ENCODE data around the gene ELF1. TPM values are rescaled to one million over a fixed set of nuclear protein-coding genes. Genes with fewer than 3 reads are reported as not detected.

The ELF1 gene
- polyA plus RNA-seq, 1 experiment = 46.8 TPM

- Histone ChIP-seq H3K4me3 (ENCODE audit: low read depth, low read length) (no peak overlapping the region), H3K27me3 (ENCODE audit: control insufficient read depth, insufficient read depth, low read length) (no peaks in the 10 kb centered on the region), H3K27ac (ENCODE audit: low read depth, low read length) (no peak overlapping the region), H3K9me3 (ENCODE audit: control insufficient read depth, insufficient read depth, low read length) (no peaks in the 10 kb centered on the region)
- DNase-seq (ENCODE audit: low read depth, low spot score) = no peak
- CTCF ChIA-PET = interaction anchor here (0.7 to 1.1 kb wide), 2 partner anchors 28 to 1298 kb away, joined by 4 to 6 read pairs; no protein-coding TSS in a partner anchor
- TF ChIP-seq, protein P1, sequence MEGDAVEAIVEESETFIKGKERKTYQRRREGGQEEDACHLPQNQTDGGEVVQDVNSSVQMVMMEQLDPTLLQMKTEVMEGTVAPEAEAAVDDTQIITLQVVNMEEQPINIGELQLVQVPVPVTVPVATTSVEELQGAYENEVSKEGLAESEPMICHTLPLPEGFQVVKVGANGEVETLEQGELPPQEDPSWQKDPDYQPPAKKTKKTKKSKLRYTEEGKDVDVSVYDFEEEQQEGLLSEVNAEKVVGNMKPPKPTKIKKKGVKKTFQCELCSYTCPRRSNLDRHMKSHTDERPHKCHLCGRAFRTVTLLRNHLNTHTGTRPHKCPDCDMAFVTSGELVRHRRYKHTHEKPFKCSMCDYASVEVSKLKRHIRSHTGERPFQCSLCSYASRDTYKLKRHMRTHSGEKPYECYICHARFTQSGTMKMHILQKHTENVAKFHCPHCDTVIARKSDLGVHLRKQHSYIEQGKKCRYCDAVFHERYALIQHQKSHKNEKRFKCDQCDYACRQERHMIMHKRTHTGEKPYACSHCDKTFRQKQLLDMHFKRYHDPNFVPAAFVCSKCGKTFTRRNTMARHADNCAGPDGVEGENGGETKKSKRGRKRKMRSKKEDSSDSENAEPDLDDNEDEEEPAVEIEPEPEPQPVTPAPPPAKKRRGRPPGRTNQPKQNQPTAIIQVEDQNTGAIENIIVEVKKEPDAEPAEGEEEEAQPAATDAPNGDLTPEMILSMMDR (IDR thresholded peaks at IDR 0.05; ENCODE audit: low read depth, low read length) = no peak
- POLR2A ChIA-PET = interaction anchor here (0.7 kb wide), 1 partner anchor 15 kb away, joined by 3 read pairs; no protein-coding TSS in a partner anchor
Measured at GRCh38 chr13:41002606-41003005, 16.5 kb downstream of the ELF1 start.

- H3K4me3 ChIP-seq (ENCODE audit: low read depth, low read length) = no peak overlapping the region
- CTCF ChIA-PET = no interaction called here
- no peaks in the 10 kb centered on the region for H3K27me3 ChIP-seq (ENCODE audit: control insufficient read depth, insufficient read depth, low read length)
- POLR2A ChIA-PET = interaction anchor here (0.7 kb wide), 1 partner anchor 14 kb away, joined by 3 read pairs; no protein-coding TSS in a partner anchor
- no peak for DNase-seq (ENCODE audit: low read depth, low spot score)
- no peak overlapping the region for H3K27ac ChIP-seq (ENCODE audit: low read depth, low read length)
- H3K9me3 ChIP-seq (ENCODE audit: control insufficient read depth, insufficient read depth, low read length) = no peaks in the 10 kb centered on the region
- TF ChIP-seq, protein P1 (IDR thresholded peaks at IDR 0.05; ENCODE audit: low read depth, low read length) = no peak
Measured at GRCh38 chr13:41001695-41002094, 17.4 kb downstream of the ELF1 start.

DNA sequence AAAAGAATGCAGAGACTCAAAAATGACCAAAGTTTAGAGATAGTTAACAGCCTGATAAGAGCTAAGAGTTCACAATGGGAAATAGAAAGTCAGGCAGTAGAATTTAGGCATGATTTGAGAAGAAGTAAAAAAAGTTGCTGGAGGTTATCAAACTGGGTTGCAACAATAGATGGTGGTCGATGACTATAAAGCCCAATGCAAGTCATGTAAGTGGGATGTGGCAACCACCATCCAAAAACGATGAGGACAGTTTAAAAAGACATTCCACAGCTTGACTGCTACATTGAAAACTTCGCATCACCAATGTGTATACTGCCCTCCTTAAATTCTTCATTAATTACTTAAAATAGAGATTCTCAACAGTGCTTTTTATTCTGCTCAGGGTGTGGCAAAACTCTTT lies 19.7 kb downstream of the ELF1 start:
- Histone ChIP-seq H3K9me3 (ENCODE audit: control insufficient read depth, insufficient read depth, low read length) (no peaks in the 10 kb centered on the region), H3K4me3 (ENCODE audit: low read depth, low read length) (no peak overlapping the region), H3K27ac (ENCODE audit: low read depth, low read length) (no peak overlapping the region), H3K27me3 (ENCODE audit: control insufficient read depth, insufficient read depth, low read length) (no peaks in the 10 kb centered on the region)
- CTCF ChIA-PET = interaction anchor here (0.6 to 1.0 kb wide), 2 partner anchors 55 to 211 kb away, joined by 3 read pairs; no protein-coding TSS in a partner anchor
- DNase-seq (ENCODE audit: low read depth, low spot score) = no peak
- TF ChIP-seq, protein P1 (IDR thresholded peaks at IDR 0.05; ENCODE audit: low read depth, low read length) = no peak
- POLR2A ChIA-PET = no interaction called here

GRCh38 chr13:40996426-40997092 lies 22.6 kb downstream of the ELF1 start:
- H3K27ac ChIP-seq (ENCODE audit: low read depth, low read length) = no peak overlapping the region
- CTCF ChIA-PET = interaction anchor here (0.5 kb wide), 2 partner anchors 22 to 356 kb away, joined by 3 read pairs; no protein-coding TSS in a partner anchor

GRCh38 chr13:40995997-40996396 lies 23.1 kb downstream of the ELF1 start:
- no peak for DNase-seq (ENCODE audit: low read depth, low spot score)
- Histone ChIP-seq H3K27ac (ENCODE audit: low read depth, low read length) (no peak overlapping the region), H3K9me3 (ENCODE audit: control insufficient read depth, insufficient read depth, low read length) (no peaks in the 10 kb centered on the region), H3K27me3 (ENCODE audit: control insufficient read depth, insufficient read depth, low read length) (no peaks in the 10 kb centered on the region), H3K4me3 (ENCODE audit: low read depth, low read length) (no peak overlapping the region)
- CTCF ChIA-PET = interaction anchor here (0.5 kb wide), 2 partner anchors 21 to 357 kb away, joined by 3 read pairs; no protein-coding TSS in a partner anchor
- TF ChIP-seq, protein P1 (IDR thresholded peaks at IDR 0.05; ENCODE audit: low read depth, low read length) = no peak
- POLR2A ChIA-PET = no interaction called here

More at GRCh38 chr13:40996426-40997092, 22.6 kb downstream of the ELF1 start:
- H3K4me3 ChIP-seq (ENCODE audit: low read depth, low read length) = no peak overlapping the region
- POLR2A ChIA-PET = no interaction called here
- TF ChIP-seq, protein P1 (IDR thresholded peaks at IDR 0.05; ENCODE audit: low read depth, low read length) = no peak
- no peak for DNase-seq (ENCODE audit: low read depth, low spot score)
- H3K9me3 ChIP-seq (ENCODE audit: control insufficient read depth, insufficient read depth, low read length) = no peaks in the 10 kb centered on the region
- H3K27me3 ChIP-seq (ENCODE audit: control insufficient read depth, insufficient read depth, low read length) = no peaks in the 10 kb centered on the region
